HG03457 (cell line): ENCODE results near the gene PRR18.

Experiments
- ATAC-seq: cut with Tn5 transposase; IDR thresholded peaks from one replicate; pipeline ENCODE4 v1.9.1; 2021; ENCODE audit warnings: moderate number of reproducible peaks; ENCODE audit not compliant: unreplicated experiment

Gene PRR18

GRCh38 chr6:166334878-166335277, 26.7 kb upstream of the PRR18 start:
- no peak for ATAC-seq

- peak; percentile 68 for ATAC-seq
Measured at GRCh38 chr6:166333172-166333995, 25.2 kb upstream of the PRR18 start.

- no peak for ATAC-seq
Measured at GRCh38 chr6:166331503-166332415, 23.6 kb upstream of the PRR18 start.

GRCh38 chr6:166330612-166331011, 22.4 kb upstream of the PRR18 start:
- ATAC-seq: no peak

GRCh38 chr6:166325383-166326042, 17.3 kb upstream of the PRR18 start:
- ATAC-seq: peak; percentile 84

GRCh38 chr6:166323395-166323794, 15.2 kb upstream of the PRR18 start:
- ATAC-seq: no peak

- no peak for ATAC-seq
Measured at GRCh38 chr6:166318649-166319600, 10.7 kb upstream of the PRR18 start.

GRCh38 chr6:166318227-166318626, 10.0 kb upstream of the PRR18 start:
- ATAC-seq: no peak

GRCh38 chr6:166317261-166318212, 9.3 kb upstream of the PRR18 start:
- ATAC-seq: no peak

- no peak for ATAC-seq
Measured at GRCh38 chr6:166315436-166315835, 7.2 kb upstream of the PRR18 start.

GRCh38 chr6:166314454-166314853, 6.3 kb upstream of the PRR18 start:
- no peak for ATAC-seq

GRCh38 chr6:166313255-166314070, 5.3 kb upstream of the PRR18 start:
- ATAC-seq: peak; percentile 75

GRCh38 chr6:166312832-166313231, 4.6 kb upstream of the PRR18 start:
- ATAC-seq: no peak

GRCh38 chr6:166310634-166311033, 2.4 kb upstream of the PRR18 start:
- no peak for ATAC-seq

- ATAC-seq: no peak
Measured at GRCh38 chr6:166309977-166310376, 1.8 kb upstream of the PRR18 start.

GRCh38 chr6:166308769-166309589, 787 bp upstream of the PRR18 start:
- no peak for ATAC-seq
